ENCODE measurements around the gene PCBP3.
"Not testable (repeated sequence)": the region's sequence is repeated elsewhere in the genome, so short reads cannot be mapped to it uniquely, and the experiment has no call there.

PCBP3 gene

DNA sequence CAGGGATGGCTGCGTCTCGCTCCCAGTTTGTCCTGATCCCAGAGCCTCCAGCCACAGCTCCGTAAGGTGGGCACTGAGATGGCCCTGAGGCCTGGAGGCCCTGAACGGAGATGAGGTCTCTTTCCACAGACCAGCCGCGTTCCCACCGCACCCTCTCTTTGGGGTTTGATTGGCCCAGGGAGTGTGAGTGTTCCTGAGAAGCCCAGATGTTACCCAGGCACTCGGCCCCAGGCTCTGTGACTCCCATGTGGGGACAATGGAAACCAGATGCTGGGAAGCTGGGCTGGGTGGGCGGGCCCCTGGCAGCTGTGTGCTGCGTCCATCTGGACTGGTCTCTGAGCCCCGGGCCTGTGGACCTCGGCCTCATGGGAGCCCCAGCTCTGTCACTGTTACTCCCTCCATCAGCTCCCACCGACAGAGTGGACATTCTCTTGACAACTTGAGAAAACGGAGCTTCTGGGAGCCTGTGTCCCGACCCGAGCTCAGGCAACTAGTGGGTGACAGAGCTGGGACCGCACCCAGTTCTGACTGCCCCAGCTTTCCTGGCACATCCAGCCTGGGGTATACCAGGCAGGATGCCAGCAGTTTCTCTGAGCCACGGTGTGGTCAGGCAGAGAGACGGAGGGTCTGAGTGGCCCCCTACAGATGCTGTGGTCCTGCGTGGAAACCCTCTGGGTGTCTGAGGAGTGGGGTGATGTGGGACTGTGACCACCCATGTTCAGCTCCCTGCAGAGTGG is 328.3 kb downstream of the PCBP3 start:
- DNase-seq: peak; percentile 90

DNA sequence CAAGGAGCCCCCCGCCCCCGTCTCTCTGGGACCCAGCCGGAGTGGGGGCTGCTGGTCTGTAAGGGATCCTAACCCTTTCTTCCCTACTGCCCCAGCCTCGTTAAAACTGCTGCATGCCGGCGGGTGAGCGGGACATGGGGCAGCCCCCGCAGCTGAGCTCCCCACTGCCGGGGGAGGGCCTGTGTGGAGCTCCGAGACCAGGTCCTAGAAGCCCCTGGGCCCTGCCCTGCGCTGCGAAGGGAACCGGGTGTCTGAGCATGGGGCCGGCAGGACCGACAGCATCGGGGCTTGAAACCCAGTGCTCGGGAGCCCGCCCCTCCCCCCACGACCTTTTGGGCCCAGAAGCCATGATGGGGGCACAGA is 328.8 kb downstream of the PCBP3 start:
- peak; percentile 33 for DNase-seq

DNA sequence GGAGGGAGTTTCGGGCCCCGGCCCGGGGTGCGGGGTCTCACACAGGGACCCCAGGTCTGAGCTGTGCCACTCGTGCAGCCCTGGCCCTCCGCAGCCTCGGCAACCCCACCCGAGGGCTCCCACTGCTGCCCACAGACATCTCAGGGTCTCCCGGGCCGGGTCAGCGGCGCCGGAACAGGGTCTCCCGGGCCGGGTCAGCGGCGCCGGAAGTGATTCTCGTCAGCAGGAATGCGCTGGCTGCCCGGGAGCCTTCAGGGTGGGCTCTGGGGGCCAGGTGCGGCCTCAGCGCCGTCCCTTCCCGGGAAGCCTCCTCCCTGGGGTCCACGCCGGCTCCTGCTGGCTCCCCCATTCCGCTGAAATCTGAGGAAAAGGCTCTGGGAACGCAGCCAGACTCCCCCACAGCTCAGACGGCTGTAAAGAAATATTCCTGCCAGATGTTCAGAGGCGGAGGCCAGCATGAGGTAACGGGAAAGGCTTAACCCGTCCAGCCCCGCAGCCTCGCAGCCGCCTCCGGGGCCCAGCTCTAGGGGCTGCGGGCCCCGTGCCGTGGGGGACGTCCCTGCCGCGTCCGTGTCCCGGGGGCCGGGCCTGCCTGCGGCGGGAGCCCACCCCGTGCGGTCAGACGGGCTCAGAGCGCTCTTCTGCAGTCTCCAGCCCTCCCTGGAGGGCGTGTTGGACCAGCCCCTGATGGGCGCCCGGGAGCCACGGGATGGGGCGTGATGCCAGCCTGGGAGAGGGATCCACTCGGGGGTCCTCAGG is 329.4 kb downstream of the PCBP3 start:
- DNase-seq: peak; percentile 97

DNA sequence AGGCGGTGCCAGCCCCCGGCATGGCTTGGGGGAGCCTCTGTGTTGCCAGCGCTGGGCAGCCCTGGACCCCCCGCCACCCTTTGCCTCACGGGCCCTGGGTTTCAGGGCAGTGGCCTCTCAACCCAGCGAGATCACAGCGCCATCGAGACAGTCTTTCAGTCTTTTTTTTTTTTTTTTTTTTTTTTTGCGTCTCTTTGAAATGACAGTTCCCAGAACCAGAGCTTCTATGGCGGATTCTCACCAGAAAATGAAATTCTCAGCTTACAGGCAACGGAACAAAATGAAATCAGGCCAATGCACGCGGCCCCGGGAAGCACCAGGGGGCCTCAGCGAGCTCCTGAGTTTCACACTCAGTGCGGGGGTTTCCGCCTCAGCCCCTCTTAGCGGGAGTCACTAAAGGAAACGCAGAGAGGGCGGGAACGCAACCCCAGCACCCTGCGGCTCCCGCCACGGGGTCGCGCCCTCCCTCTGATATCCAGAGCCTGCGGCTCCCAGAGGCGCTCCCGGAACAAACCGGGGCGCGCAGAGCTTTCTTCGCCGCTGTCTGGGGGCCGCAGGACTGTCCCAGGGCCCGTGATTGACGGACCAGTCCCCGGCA is 330.0 kb downstream of the PCBP3 start:
- peak; percentile 93 for DNase-seq

DNA sequence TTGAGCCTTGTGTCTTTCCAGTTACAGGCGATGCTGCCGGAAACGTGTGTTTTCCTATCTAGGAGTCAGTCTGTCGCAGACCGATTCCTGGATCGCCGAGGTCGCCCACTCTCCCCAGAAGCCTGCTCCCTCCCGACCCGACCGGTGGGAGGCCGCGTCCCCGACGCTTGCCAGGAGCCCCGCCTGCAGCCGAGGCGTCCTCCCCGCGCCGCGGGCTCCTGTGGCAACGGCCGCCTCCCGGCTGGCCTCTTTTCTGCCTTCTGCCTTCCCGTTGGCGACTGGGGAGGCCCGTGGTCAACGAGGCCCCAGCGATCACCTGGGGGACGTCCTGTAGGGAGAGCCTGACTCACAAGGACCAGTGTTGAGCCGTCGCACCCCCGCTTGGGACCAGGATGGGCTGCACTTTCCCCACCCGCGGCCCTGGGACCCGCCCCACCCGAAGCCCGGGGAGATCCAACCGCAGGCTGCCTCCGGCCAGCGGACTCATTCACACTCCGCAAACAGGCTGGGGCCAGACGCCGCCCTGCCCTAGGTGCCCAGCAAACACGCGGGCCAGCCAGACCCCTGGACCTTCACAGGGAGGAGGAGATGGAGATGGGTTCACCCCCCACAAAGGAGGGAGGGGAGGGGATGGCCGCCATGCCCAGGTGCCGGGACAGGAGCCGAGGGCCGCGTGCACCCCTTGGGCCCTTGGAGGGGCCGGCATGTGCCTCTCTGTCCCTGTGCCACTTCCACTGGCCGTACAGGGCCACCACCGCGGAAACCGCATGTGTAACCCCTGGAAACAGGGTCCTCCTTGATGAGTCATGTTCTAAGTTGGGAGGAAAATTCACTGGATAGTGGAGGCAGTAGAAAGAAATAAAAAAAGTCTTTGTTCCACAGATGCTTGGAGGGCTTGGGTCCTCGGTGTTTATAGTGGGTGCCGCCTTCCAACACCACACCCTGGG is 330.8 kb downstream of the PCBP3 start:
- peak; percentile 62 for DNase-seq

DNA sequence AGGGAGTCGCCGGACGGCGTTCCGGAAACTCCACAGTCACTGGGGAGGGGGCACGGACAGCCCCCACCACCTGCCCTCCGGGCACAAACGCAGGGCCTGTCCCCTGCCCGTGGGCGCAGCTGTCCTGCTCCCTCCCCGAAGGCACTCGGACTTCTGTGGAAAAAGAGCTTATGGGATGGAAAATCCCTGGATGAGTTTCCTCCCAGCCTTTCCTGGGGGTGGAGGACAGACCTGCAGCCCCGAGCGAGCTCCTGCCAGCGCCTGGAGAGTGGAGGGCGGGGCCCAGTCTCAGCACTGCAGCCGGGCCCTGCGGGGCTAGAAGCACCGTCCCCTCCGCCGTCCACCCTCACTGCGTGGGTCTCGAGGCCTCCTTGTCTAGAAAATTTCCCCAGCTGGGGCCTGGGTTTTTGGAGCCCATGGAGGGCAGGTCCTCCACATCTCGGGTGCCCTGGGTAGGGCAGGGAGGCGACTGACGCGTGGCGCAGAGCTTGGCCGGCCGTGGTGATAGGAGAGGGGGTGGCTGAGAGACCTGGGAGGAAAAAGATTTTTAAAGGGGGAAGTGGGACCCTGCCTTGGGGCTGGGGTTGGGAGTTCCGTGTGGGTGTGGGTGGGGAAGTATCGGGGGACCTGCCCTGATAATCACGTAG is 331.6 kb downstream of the PCBP3 start:
- DNase-seq: peak; percentile 37

DNA sequence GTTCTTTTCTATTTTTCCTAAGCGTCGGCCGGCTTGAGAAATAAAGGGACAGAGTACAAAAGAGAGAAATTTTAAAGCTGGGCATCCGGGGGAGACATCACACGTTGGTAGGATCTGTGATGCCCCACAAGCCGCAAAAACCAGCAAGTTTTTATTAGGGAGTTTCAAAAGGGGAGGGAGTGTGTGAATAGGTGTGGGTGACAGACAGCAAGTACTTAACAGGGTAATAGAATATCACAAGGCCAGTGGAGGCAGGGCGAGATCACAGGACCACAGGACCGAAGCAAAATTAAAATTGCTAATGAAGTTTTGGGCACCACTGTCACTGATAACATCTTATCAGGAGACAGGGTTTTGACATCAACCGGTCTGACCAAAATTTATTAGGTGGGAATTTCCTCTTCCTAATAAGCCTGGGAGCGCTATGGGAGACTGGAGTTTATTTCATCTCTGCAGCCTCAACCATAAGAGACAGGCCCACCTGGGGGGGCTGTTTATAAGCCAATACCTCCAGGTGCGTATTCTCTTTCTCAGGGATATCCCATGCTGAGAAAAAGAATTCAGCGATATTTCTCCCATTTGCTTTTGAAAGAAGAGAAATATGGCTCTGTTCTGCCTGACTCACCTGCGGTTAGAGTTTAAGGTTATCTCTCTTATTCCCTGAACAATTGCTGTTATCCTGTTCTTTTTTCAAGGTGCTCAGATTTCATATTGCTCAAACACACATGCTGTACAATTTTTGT is 332.3 kb downstream of the PCBP3 start:
- not testable (repeated sequence) for DNase-seq

DNA sequence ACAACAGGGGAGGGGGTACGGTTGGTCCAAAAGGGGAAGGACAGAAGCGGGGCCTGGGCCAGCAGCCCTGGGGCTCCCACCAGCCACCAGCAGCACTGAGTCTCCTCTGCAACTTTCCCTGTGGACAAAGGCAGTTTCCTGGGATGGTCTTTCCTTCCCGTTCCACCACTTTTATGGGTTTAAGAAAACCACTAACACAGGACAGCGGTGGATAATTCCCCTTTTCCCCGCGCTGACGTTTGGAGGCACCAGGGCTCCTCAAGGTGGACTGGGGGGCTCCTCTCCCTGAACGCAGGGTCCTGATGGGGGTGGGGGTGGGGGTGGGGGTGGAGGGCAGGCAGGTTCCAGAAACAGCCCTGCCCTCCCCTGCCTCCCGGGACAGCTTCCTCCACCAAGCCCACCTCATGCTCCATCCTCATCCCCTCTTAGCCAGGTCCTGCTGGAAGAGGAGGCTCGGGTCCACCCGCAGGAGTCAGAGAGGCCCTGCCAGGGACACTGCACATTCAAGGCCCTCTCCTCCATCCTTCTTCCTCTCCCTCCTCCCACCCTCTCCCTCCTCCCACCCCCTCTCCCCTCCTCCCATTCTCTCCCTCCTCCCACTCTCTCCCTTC is 333.3 kb downstream of the PCBP3 start:
- DNase-seq: no peak

DNA sequence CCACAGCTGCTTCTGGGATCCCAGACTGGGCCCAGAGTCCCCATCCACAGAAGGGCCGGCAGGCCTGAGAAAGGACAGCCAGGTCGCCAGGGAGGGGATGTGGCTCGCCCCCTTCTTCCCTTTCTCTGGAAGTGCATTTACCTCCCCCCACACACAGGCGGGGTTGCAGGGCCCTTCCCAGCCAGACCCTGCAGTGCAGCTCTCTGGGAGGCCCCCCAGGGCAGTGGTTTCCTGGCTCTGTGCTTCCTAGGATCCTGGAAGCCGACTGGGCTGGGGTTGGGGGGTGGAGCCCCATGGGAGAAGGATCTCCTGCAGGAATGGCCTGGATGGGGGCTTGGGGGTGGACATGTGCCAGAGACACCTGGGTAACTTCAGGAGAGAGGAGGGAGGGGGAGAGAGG is 333.9 kb downstream of the PCBP3 start:
- peak; percentile 72 for DNase-seq

DNA sequence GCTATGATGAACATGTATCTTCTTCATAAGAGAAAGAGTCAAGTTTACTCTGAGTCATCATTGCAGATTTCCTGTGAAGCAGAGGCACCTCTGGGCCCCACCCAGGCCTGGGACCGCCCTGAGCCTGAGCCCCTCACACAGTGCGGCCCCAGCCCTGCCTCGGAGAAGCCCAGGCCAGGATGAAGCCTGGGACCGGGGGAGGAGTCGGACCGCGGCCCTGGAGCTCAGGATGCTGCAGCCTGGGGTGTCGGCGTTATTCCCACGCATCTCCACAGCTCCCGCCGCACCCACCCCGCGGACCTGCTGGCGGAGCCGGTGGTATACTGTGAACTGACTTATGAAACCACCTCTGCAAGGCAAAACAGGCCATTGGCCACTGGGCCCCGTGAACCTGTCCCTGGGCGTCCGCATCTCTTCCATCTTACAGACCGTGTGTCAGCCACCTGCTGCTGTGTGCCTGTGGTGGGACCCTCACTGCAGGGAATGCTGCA is 335.7 kb downstream of the PCBP3 start:
- DNase-seq: no peak

DNA sequence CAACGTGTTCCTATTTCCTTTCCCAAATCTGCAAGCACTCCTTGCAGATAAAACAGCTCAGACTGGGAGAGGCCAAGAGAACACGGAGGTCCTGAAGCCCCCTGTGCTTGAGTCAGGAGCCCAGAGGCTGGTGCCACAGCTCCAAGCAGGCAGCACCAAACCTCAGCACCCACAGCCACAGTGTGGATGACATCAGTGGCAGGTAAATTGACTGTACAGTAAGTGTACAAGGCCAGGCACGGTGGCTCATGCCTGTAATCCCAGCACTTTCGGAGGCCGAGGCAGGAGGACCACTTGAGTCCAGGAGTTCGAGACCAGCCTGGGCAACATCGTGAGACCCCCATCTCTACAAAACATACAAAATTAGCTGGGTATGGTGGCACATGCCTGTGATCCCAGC is 336.1 kb downstream of the PCBP3 start:
- no peak for DNase-seq

DNA sequence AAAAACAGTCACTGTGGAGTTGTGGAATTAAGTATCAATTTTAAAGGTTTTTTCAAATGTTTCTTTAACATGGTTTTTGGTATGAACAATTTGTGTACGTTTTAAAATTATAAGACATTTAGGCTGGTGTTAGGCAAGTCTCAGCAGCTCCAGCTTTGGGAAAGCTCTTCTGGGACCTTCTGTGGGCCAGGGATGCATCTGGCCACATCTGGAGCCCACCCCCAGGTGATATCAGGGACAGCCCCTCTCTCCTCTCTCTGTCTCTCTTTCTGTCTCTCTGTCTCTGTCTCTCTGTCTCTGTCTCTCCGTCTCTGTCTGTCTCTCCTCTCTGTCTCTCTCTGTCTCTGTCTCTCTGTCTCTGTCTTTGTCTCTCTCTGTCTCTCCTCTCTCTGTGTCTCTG is 336.7 kb downstream of the PCBP3 start:
- DNase-seq: no peak

DNA sequence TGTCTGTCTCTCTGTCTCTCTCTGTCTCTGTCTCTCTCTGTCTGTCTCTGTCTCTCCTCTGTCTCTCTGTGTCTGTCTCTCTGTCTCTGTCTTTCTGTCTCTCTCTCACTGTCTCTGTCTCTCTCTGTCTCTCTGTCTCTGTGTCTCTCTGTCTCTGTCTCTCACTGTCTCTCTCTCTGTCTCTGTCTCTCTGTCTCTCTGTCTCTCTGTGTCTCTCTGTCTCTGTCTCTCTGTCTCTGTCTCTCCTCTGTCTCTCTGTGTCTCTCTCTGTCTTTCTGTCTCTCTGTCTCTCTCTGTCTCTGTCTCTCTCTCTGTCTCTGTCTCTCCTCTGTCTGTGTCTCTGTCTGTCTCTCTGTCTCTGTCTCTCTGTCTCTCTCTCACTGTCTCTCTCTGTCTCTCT is 337.2 kb downstream of the PCBP3 start:
- DNase-seq: no peak

DNA sequence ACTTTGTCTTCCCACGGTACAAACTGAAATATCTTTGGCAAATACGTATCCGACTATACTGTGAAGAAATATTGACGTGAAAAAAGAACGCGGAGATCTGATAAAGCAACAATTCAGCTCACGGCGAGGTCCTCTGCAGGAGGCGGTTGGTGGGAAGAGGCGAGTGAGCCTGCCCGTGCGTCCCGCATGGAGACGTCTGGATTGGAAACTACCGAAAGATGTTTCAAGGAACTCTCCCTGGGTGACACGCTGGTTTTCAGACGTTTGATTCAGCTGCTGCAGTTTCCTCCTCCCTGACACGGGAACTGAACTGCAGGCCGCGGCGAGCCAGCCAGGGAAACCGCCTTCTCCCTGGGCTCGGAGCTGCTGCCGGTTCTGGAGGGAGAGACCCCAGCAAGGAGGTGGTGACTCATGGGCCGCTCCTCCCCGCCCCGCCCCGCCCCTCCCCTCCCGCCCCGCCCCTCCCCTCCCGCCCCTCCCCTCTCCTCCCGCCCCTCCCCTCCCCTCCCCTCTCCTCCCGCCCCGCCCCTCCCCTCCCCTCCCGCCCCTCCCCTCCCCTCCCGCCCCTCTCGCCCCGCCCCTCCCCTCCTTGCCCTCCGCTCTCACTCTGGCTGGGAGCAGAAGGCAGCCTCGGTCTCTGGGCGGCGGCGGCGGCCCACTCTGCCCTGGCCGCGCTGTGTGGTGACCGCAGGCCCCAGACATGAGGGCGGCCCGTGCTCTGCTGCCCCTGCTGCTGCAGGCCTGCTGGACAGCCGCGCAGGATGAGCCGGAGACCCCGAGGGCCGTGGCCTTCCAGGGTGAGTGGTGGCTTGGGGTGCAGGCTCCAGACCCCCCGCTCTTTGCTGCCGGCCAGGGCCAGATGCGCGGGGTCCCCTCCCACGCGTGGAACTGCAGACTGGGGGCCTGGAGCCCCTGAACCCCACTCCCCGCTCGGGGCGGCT is 337.9 kb downstream of the PCBP3 start, which contains the start of gene COL6A1:
Gene COL6A1 (plus strand): TSS at position 620 of the 941 bp plus-strand sequence. CDS start 81 bp downstream, at position 701.
- DNase-seq: peak; percentile 94

DNA sequence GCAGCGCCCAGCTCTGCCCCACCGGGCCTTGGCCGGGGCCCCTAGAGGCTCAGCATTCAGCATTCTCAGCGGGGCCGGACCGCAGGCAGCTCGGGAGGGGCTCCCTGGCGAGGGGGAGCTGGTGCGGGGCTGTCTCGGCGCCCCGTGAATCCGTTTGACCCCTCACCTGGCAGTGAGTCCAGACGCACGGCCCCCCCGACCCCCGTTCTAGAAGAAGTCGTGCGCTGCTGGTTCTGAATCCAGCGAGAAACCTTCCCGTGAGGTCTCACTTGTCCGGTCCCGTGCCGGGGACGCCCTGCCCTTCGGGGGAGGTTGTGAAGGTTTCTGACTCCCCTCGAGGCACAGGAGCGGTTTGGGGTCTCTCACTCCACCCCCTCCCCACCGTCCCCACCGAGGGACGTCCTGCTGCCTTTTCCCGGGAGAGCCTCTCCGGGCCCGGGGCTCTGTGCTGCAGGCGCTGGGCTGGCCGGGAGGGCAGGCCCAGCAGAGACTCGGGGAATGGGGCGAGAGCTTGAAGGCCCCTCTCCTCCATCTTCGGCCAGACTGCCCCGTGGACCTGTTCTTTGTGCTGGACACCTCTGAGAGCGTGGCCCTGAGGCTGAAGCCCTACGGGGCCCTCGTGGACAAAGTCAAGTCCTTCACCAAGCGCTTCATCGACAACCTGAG is 338.7 kb downstream of the PCBP3 start:
- no peak for DNase-seq

DNA sequence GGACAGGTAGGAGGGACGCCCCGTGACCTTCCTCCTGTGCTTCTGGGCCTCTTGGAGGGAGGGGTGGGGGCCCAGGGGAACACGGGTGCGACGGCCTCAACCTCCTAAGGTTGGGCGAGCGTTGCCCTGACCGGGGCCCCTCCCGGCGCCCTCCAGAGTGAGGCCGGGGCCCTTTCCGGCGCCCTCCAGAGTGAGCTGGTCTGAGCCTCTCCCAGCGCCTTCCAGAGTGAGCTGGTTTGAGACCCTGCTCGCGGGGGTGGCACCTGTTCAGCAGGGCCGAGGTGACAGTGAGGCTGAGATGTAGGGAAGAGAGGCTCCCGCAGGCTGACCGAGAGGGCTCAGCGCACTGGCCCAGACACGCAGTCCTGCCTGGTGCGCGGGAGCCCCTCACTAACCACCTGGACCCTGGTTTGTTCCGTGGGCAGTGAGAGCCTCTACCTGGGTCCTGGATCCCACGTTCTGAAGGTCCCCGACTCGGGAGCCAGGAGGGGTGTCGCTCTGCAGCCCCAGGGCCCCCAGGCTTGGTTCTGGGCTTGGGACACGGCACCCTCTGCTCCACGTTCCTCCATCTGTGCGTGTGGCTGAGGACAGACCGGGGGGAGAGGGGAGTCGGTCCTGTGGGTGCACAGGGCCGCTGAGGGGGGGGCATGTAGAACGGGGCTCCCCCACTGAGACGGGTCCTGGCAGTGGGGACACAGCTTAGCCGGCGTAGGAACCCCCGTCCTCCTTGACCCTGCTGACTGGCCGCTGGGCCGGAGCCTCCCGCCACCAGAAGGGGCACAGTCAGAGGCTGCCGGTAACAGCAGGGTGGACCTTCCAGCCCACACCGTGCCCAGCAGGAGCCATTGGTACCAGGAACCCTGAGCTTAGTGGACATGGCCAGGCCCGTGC is 339.5 kb downstream of the PCBP3 start:
- no peak for DNase-seq

DNA sequence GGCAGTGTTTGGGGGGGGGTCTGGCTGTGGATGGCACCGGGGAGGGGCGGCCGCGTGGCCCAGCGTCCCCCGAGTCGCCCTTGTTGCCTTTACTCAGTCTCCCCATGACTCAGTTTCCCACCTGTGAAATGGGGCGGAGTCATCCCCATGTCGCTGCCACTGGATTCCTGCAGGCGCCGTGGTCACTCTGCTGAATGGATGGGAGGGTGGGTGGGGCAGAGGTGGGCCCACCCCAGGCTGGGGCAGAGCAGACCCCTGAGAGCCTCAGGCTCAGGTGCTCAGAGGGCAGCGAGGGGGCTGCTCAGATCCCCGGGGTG is 340.1 kb downstream of the PCBP3 start:
- DNase-seq: no peak

DNA sequence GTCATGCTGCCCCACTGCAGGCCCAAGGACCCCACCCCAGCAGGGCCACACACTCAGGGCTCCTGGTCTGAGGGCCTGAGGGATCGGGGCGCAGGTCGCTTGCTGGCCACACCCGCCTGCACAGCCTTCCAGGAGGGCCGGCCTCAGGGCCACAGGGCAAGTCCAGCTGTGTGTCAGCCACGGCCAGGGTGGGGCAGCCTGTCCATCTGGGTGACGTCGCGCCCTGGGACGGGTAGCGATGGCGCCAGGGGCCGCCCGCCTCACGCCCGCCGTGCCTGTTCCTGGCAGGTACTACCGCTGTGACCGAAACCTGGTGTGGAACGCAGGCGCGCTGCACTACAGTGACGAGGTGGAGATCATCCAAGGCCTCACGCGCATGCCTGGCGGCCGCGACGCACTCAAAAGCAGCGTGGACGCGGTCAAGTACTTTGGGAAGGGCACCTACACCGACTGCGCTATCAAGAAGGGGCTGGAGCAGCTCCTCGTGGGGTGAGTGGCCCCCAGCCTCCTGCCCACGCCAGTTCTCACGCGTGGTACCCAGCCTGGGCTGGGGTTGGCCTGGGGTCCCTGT is 340.5 kb downstream of the PCBP3 start:
- DNase-seq: no peak
